Mesenchymal stem cell (in vitro differentiated cells and primary cell): ENCODE results near the gene SLC50A1.
"Not testable (repeated sequence)": the region's sequence is repeated elsewhere in the genome, so short reads cannot be mapped to it uniquely, and the experiment has no call there.

Experiments
- DNase-seq: peaks from one replicate; pipeline ENCODE4 v3.0.0-alpha.2; 2013
- H2AFZ ChIP-seq: one replicate; pipeline ENCODE4 v1.6.1; 2013; ENCODE audit warnings: low read depth, mild to moderate bottlenecking, control low read depth, inconsistent platforms, low read length, moderate library complexity
- H2AK5ac ChIP-seq: 2 replicates; pipeline ENCODE4 v1.6.1; 2013; ENCODE audit warnings: low read length, moderate library complexity, mild to moderate bottlenecking, inconsistent platforms; ENCODE audit not compliant: severe bottlenecking
- H2BK120ac ChIP-seq: one replicate; pipeline ENCODE4 v1.6.1; 2013; ENCODE audit warnings: low read depth, mild to moderate bottlenecking, inconsistent platforms, low read length, moderate library complexity
- H2BK12ac ChIP-seq, 2 experiments: one replicate each; pipeline ENCODE4 v1.6.1; 2013; ENCODE audit warnings: inconsistent platforms in 2 of 2, low read length in 2 of 2, mild to moderate bottlenecking in 2 of 2, moderate library complexity in 2 of 2, control low read depth in 1 of 2
- H2BK15ac ChIP-seq: one replicate; pipeline ENCODE4 v1.6.1; 2013; ENCODE audit warnings: mild to moderate bottlenecking, low read depth, inconsistent platforms; ENCODE audit not compliant: poor library complexity, severe bottlenecking
- H2BK5ac ChIP-seq: 2 replicates; pipeline ENCODE4 v1.6.1; 2013; ENCODE audit warnings: low read depth, mild to moderate bottlenecking, low read length, control low read depth, inconsistent platforms; ENCODE audit not compliant: poor library complexity, severe bottlenecking
- H3K14ac ChIP-seq, 2 experiments: one replicate each; pipeline ENCODE4 v1.6.1; 2013; ENCODE audit warnings: inconsistent platforms in 2 of 2, low read length in 2 of 2, control low read depth in 1 of 2, mild to moderate bottlenecking in 1 of 2, moderate library complexity in 1 of 2
- H3K18ac ChIP-seq, 2 experiments: one replicate each; pipeline ENCODE4 v1.6.1; 2013; ENCODE audit warnings: inconsistent platforms in 2 of 2, low read length in 2 of 2, control low read depth in 1 of 2, low read depth in 1 of 2, mild to moderate bottlenecking in 1 of 2
- H3K23ac ChIP-seq, 2 experiments: one replicate each; pipeline ENCODE4 v1.6.1; 2013; ENCODE audit warnings: inconsistent platforms in 2 of 2, low read length in 2 of 2, mild to moderate bottlenecking in 2 of 2, moderate library complexity in 2 of 2, control low read depth in 1 of 2
- H3K27ac ChIP-seq: 2 replicates; pipeline ENCODE4 v1.5.1; 2013; ENCODE audit warnings: mild to moderate bottlenecking, moderate library complexity, low read length, control low read depth, inconsistent platforms; ENCODE audit not compliant: poor library complexity, severe bottlenecking
- H3K27me3 ChIP-seq, 2 experiments: 2 replicates each; pipeline versions ENCODE4 v1.6.1 to v1.7.0; 2013; ENCODE audit warnings: low read length in 2 of 2, mild to moderate bottlenecking in 2 of 2, moderate library complexity in 2 of 2, control low read depth in 1 of 2, inconsistent platforms in 1 of 2; ENCODE audit not compliant: control insufficient read depth in 1 of 2, insufficient read depth in 1 of 2
- H3K36me3 ChIP-seq, 2 experiments: 2 replicates each; pipeline versions ENCODE4 v1.6.1 to v1.7.0; 2013; ENCODE audit warnings: low read length in 2 of 2, control low read depth in 1 of 2, inconsistent platforms in 1 of 2, low read depth in 1 of 2, mild to moderate bottlenecking in 1 of 2; ENCODE audit not compliant: insufficient read depth in 2 of 2, control insufficient read depth in 1 of 2
- H3K4ac ChIP-seq, 2 experiments: one replicate each; pipeline ENCODE4 v1.6.1; 2013; ENCODE audit warnings: inconsistent platforms in 2 of 2, low read length in 2 of 2, mild to moderate bottlenecking in 2 of 2, moderate library complexity in 2 of 2, control low read depth in 1 of 2, low read depth in 1 of 2
- H3K4me1 ChIP-seq: 2 replicates; pipeline ENCODE4 v1.6.1; 2013; ENCODE audit warnings: low read depth, low read length, control low read depth; ENCODE audit not compliant: control insufficient read depth, insufficient read depth
- H3K4me2 ChIP-seq: 2 replicates; pipeline ENCODE4 v1.6.1; 2013; ENCODE audit warnings: low read length, mild to moderate bottlenecking, inconsistent platforms; ENCODE audit not compliant: poor library complexity, severe bottlenecking
- H3K4me3 ChIP-seq, 2 experiments: 2 replicates each; pipeline versions ENCODE4 v1.5.1 to v1.7.0; 2013; ENCODE audit warnings: low read length in 2 of 2, mild to moderate bottlenecking in 2 of 2, control low read depth in 1 of 2, low read depth in 1 of 2; ENCODE audit not compliant: insufficient read depth in 1 of 2
- H3K79me1 ChIP-seq: replicated peaks from 2 replicates; pipeline ENCODE4 v1.6.1; 2013; ENCODE audit warnings: mild to moderate bottlenecking, control low read depth, low read length, inconsistent platforms; ENCODE audit not compliant: poor library complexity, severe bottlenecking
- H3K9ac ChIP-seq: 2 replicates; pipeline ENCODE4 v1.7.0; 2013; ENCODE audit warnings: mild to moderate bottlenecking, low read length, moderate library complexity
- H3K9me3 ChIP-seq: 2 replicates; pipeline ENCODE4 v1.7.0; 2013; ENCODE audit warnings: mild to moderate bottlenecking, low read length; ENCODE audit not compliant: control insufficient read depth
- H4K8ac ChIP-seq: one replicate; pipeline ENCODE4 v1.6.1; 2013; ENCODE audit warnings: inconsistent platforms, mild to moderate bottlenecking, low read length, moderate library complexity
- H4K91ac ChIP-seq: one replicate; pipeline ENCODE4 v1.6.1; 2013; ENCODE audit warnings: mild to moderate bottlenecking, low read length, inconsistent platforms
- WGBS: methylation state at CpG from one replicate; pipeline ENCODE4 v1.1.7; 2013; ENCODE audit warnings: mixed read lengths; 5-methylcytosine and 5-hydroxymethylcytosine counted together

Gene SLC50A1

GRCh38 chr1:155167166-155168104 lies 31.8 kb downstream of the SLC50A1 start:
- H3K4me2 ChIP-seq: peak overlapping the region; percentile 24
- no peak overlapping the region for H3K18ac ChIP-seq
- no peak overlapping the region for H4K91ac ChIP-seq
- peaks cover 23 to 32% of the 10 kb centered on the region in 2 experiments for H3K36me3 ChIP-seq
- H2AK5ac ChIP-seq: no peak overlapping the region
- H3K27me3 ChIP-seq: peaks cover 16 to 17% of the 10 kb centered on the region in 2 experiments
- peaks cover 9% of the 10 kb centered on the region for H3K79me1 ChIP-seq
- 13% methylated on average over 23 of the region's 28 CpGs for WGBS
- no peak overlapping the region for H3K27ac ChIP-seq
- H3K4me3 ChIP-seq: peak overlapping the region in 1 of 2 experiments; percentile 61
- peak overlapping the region; percentile 42 for H3K9ac ChIP-seq
- H2AFZ ChIP-seq: no peak overlapping the region
- H2BK15ac ChIP-seq: no peak overlapping the region
- H2BK5ac ChIP-seq: no peak overlapping the region
- no peak overlapping the region for H3K4ac ChIP-seq
- peak overlapping the region; percentile 38 for H4K8ac ChIP-seq
- DNase-seq: peak; percentile 80
- H2BK12ac ChIP-seq: no peak overlapping the region
- peak overlapping the region; percentile 0 for H2BK120ac ChIP-seq
- no peaks in the 10 kb centered on the region for H3K9me3 ChIP-seq
- no peak overlapping the region for H3K14ac ChIP-seq
- H3K4me1 ChIP-seq: peaks cover 5% of the 10 kb centered on the region
- H3K23ac ChIP-seq: peak overlapping the region in 1 of 2 experiments; percentile 53

GRCh38 chr1:155168105-155168445 lies 32.4 kb downstream of the SLC50A1 start:
- not testable (repeated sequence) for H3K14ac ChIP-seq, H3K4ac ChIP-seq, H2BK12ac ChIP-seq, H3K23ac ChIP-seq, H2BK15ac ChIP-seq, H3K9me3 ChIP-seq, H3K4me1 ChIP-seq, DNase-seq, H3K18ac ChIP-seq, H3K27ac ChIP-seq, H2AFZ ChIP-seq, H3K79me1 ChIP-seq, H3K4me2 ChIP-seq, H3K9ac ChIP-seq, H2BK120ac ChIP-seq, H3K4me3 ChIP-seq, H2AK5ac ChIP-seq, H4K8ac ChIP-seq, H4K91ac ChIP-seq, H2BK5ac ChIP-seq
- WGBS: 78% methylated on average over 4 of the region's 4 CpGs
- peaks cover 16 to 17% of the 10 kb centered on the region in 2 experiments for H3K27me3 ChIP-seq
- peaks cover 23 to 32% of the 10 kb centered on the region in 2 experiments for H3K36me3 ChIP-seq

GRCh38 chr1:155168456-155169210 lies 33.0 kb downstream of the SLC50A1 start:
- H2BK5ac ChIP-seq: no peak overlapping the region
- H3K79me1 ChIP-seq: peaks cover 9% of the 10 kb centered on the region
- H4K8ac ChIP-seq: no peak overlapping the region
- H3K4me1 ChIP-seq: peaks cover 6% of the 10 kb centered on the region
- no peak overlapping the region for H3K27ac ChIP-seq
- H2BK120ac ChIP-seq: no peak overlapping the region
- no peak overlapping the region for H3K4me3 ChIP-seq
- H4K91ac ChIP-seq: no peak overlapping the region
- DNase-seq: no peak
- H3K27me3 ChIP-seq: peaks cover 16 to 17% of the 10 kb centered on the region in 2 experiments
- 95% methylated on average over 10 of the region's 10 CpGs for WGBS
- H2AK5ac ChIP-seq: no peak overlapping the region
- no peak overlapping the region for H3K18ac ChIP-seq
- H3K14ac ChIP-seq: no peak overlapping the region
- H3K23ac ChIP-seq: no peak overlapping the region
- H3K4ac ChIP-seq: no peak overlapping the region
- no peak overlapping the region for H2BK15ac ChIP-seq
- no peaks in the 10 kb centered on the region for H3K9me3 ChIP-seq
- peaks cover 23 to 32% of the 10 kb centered on the region in 2 experiments for H3K36me3 ChIP-seq
- no peak overlapping the region for H2BK12ac ChIP-seq
- H3K9ac ChIP-seq: no peak overlapping the region
- H3K4me2 ChIP-seq: no peak overlapping the region
- no peak overlapping the region for H2AFZ ChIP-seq

GRCh38 chr1:155169541-155169940 lies 33.9 kb downstream of the SLC50A1 start:
- H3K4me1 ChIP-seq: peaks cover 14% of the 10 kb centered on the region
- peaks cover 23 to 32% of the 10 kb centered on the region in 2 experiments for H3K36me3 ChIP-seq
- no peak overlapping the region for H3K14ac ChIP-seq
- no peak overlapping the region for H2BK12ac ChIP-seq
- no peak for DNase-seq
- no peak overlapping the region for H2AFZ ChIP-seq
- 96% methylated on average over 3 of the region's 5 CpGs for WGBS
- H4K91ac ChIP-seq: no peak overlapping the region
- H3K23ac ChIP-seq: no peak overlapping the region
- no peaks in the 10 kb centered on the region for H3K9me3 ChIP-seq
- H2AK5ac ChIP-seq: no peak overlapping the region
- H4K8ac ChIP-seq: no peak overlapping the region
- H3K27ac ChIP-seq: no peak overlapping the region
- H2BK15ac ChIP-seq: no peak overlapping the region
- no peak overlapping the region for H3K9ac ChIP-seq
- no peak overlapping the region for H3K4me2 ChIP-seq
- H3K4me3 ChIP-seq: no peak overlapping the region
- peaks cover 16 to 17% of the 10 kb centered on the region in 2 experiments for H3K27me3 ChIP-seq
- no peak overlapping the region for H2BK120ac ChIP-seq
- H3K18ac ChIP-seq: no peak overlapping the region
- no peak overlapping the region for H3K4ac ChIP-seq
- no peak overlapping the region for H2BK5ac ChIP-seq
- peaks cover 9% of the 10 kb centered on the region for H3K79me1 ChIP-seq
